Astrocyte of the hippocampus (primary cell): ENCODE results near the gene DLG2.

Experiments
- DNase-seq: peaks from one replicate; pipeline ENCODE4 v3.0.0; 2011; ENCODE audit warnings: low read depth, low spot score

DLG2 gene

GRCh38 chr11:84289381-84289906 is 1337.7 kb downstream of the DLG2 start:
- peak; percentile 71 for DNase-seq

GRCh38 chr11:84273541-84273940 is 1353.6 kb downstream of the DLG2 start:
- DNase-seq = no peak

DNA sequence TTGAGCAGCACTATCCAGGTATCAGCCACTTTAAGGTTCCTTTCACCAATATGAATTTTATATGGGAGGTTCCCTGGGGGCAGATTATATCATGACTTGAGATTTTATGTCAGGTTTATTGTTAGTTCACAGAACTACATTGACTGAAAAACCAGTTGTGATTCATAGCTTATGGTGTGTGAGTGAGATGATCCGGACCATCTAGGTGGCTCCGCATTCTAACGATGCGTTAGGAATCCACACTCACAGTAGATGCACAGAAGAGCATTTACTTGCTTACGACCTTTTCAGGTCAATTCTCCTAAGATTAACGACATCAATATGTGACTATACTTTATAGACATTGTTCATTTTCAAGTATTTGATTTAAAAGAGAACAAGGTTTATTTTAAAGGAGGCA is 1356.7 kb downstream of the DLG2 start:
- no peak for DNase-seq

GRCh38 chr11:84264066-84264465 is 1363.1 kb downstream of the DLG2 start:
- DNase-seq = no peak

DNA sequence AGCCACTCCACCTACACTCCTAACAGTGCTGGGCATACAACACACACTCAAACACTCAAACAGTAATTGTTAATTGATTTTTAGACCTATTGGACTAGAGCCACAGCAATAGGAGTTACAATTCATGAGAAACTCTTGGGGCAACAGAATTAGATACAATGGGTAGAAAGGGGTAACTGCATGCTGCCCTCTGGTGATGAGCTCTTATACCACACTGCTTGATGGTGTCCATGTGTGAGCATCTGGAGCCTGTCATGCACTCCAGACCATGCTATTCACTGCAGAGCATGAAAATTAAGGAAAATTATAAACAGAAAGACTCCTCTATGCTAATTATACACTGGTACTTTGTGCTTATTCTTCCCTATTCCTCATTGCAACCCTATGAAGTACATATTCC is 1365.4 kb downstream of the DLG2 start:
- no peak for DNase-seq

- DNase-seq = peak; percentile 41
These were observed 1366.3 kb downstream of the DLG2 start for GRCh38 chr11:84260862-84261261.

DNA sequence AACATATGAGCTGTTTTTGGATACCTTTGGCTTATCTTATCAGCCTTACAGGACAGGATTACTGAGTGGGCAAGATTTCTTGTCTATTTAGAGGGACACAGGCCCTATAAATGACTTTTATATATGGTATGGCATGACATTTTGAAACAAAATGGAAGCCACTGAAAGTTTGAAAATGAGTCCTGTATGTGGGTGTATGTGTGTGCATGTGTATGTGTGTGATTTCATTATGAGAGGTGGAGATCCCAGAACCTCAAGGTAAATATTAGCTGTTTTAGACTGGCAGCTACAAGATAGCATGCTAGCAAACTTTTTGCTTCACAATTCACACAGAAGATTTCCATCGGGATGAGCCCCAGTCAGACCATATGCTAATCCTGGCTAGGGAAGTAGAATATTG is 1370.5 kb downstream of the DLG2 start:
- no peak for DNase-seq

- DNase-seq = no peak
These were observed 1371.7 kb downstream of the DLG2 start for GRCh38 chr11:84255483-84255882.

DNA sequence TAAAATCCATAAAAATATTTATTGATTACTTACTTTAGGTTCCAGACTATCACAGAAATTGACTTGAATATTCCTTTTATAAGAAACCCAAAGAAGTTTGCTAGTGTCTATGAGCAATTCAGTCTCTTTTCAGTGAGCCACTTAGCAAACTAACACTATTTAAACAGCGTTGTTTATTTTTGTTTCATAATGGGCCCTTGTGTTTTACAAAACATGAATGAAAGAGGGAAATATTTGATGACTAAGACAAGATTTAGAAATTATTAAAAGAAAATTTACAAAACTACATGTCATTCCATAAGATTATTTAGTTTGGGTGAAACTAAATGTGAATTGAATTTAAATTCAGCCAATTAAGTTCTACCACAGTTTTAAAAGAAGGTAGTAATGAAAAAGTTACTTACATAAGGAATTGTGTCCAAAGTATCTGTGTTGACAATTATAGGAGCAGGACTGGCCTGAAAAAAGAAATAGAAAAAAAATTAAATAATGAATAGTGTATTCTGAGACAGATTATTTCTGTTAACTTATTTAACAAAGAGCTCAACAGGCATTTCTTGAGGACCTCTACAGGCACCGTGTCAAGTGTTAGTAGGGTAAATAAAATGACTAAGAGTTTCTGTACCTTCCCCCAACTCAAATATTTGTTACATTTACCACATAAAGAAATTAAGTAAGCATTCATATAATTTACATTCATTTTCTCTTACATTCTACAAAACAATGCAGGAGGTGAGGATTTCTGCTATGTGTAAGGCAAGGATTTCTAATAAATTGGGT is 1376.1 kb downstream of the DLG2 start:
- DNase-seq = no peak

DNA sequence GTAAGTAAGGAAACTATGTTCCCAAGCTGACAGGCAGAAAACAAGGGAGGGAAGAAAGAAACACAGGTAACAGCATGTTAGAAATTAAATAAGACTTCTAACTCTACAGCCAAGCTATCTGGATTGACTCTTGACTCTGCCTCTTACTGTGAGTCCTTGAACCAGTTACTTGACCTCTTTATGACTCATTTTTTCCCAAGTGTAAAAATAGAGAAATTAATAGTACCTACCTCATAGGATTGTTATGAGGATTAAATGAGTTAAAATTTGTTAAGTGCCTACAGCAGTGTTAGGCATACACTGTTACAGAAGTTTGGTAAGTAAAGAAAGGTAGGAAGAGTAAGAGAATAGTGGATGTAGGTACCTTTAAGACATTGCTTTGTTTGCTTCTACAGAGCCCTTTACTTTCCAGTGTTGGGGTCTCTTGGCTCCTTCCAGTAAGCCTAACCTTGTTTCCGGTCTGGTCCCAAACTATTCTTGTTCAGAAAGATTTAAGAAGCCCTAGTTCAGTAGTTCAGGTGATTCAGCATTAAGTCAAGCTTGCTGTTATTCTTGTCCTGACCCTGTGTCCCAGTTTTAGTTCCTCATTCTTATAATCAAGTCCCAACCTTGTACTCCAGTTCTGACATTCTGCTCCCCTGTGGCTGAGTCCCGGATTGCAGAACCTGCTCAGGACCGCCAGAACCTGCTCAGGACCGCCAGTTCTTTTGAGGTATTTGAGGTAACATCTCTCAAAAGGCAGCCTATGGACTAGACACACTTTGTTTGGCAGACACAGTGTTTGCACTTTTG is 1377.6 kb downstream of the DLG2 start:
- DNase-seq = no peak

- peak; percentile 62 for DNase-seq
These were observed 1379.2 kb downstream of the DLG2 start for GRCh38 chr11:84247926-84248325.

- DNase-seq = no peak
These were observed 1380.0 kb downstream of the DLG2 start for GRCh38 chr11:84247129-84247528.

- no peak for DNase-seq
These were observed 1383.4 kb downstream of the DLG2 start for GRCh38 chr11:84243629-84244263.

GRCh38 chr11:84241343-84242131 is 1385.6 kb downstream of the DLG2 start:
- DNase-seq = no peak

- no peak for DNase-seq
These were observed 1386.3 kb downstream of the DLG2 start for GRCh38 chr11:84240847-84241246.

- DNase-seq = no peak
These were observed 1390.7 kb downstream of the DLG2 start for GRCh38 chr11:84236436-84236835.

DNA sequence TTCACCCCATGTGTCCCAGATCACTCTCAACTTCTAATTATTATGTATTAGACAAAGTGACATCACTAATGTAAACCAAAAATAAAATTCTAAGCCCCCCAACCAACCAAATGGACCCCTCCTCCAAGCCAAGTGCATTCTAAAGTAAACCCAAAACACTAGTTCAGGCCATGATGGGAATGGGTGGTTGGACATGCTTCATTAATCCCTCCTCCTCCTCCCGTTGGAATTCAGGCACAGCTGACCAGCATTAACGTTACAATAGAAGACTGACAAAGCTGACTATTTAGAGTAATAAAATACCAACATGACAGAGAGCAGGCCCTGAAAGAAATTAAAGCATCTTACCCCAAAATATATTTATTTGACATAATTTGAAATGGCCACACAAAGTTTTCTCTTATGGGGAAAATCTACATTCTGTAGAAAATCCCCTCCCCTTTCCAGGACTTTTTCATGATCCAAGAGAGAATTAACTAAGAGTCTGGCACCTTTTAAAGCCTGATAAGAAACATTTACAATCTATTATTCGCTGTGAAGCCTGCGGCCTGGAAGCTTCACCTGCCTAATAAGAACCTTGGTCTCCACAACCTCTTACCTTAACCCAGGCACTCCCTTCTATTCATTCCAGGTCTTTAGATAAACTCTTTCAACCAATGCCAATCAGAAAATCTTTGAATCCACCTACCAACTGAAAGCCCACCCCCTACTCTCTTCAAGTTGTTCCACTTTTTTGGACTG is 1392.5 kb downstream of the DLG2 start:
- DNase-seq = no peak

DNA sequence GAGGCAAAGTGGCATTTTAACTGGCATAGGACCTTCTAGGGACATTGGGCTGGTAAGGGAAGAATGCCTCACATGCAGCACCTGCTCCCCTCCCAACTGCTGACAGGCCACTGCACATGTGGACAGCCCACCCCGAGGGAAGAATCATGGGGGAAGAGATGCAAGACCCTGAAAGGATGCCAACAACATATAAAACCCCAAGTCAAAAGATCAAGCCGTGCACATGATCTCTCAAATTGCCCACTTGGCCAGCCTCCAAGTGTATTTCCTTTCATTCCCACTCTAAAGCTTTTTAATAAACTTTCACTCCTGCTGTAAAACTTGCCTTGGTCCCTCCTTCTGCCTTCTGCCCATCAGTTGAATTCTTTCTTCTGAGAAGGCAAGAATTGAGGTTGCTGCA is 1393.1 kb downstream of the DLG2 start:
- no peak for DNase-seq

- DNase-seq = no peak
These were observed 1394.6 kb downstream of the DLG2 start for GRCh38 chr11:84232511-84232910.

DNA sequence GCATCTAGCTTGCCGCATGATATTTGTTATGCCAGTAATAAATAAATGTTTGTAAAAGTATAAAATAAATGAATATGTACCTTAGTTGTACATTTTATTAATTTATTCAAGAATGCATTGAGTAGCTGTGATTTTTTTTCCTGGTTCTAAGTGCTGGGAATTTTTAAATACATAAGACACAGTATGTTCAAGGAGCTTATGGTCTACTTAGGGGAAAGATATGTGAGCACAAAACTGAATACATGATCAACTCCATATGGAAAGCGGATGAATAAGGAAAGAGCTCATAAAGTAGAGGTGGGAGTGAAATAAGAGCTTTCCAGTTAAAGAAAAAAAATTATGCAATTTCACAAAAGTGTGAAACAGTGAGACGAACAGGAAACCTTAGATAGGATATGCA is 1396.7 kb downstream of the DLG2 start:
- no peak for DNase-seq
